Inflammatory macrophage (primary cell): ENCODE data around the gene RPA1.
A peak's percentile ranks its signal among the peaks of the same experiment; 100 is the strongest.
"Not testable (repeated sequence)": the region's sequence is repeated elsewhere in the genome, so short reads cannot be mapped to it uniquely, and the experiment has no call there.

Source experiments
- DNase-seq, 2 donors: peaks; one replicate each; pipeline ENCODE4 v3.0.0-alpha.2; 2020 to 2022

Gene RPA1

DNA sequence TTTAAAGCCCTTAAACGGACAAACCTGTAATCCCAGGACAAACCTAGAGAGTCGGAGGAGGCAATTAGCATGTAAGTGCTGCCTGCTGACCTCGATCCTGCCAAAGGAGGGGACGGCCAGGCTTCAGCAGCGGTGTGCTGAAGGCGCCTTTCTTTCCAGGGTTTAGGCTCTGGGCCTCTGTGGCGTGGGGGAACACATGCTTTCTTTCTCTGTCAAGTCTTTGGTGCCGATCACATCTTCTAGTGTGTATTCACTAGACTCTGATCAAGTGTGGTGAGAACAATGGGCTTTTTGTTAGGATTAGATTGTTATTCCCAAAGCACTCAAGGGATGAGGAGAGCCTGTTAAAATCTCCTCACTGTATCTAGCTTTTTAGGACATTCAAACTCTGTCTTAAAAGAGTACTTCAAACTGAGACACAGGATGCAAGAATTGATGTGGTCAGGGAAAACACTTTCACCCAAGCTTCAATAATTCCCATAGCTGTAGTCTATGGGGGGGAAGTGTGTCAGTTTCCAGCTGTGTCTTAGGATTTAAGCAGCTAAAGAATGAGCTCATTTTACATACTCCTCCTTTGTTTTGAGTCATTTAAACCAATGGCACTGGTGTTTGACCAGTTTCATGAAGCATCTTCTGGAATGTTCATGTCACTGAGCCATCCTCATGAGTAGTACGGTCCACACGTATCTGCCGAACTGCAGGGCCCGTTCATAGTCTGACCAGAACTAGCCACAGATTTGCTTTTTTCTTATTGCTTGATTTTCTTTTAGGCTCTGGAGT, 51.2 kb downstream of the RPA1 start:
- no peak for DNase-seq

- peak; percentile 37 to 47 for DNase-seq
Measured at GRCh38 chr17:1882836-1883235, 53.0 kb downstream of the RPA1 start.

GRCh38 chr17:1883536-1883935, 53.7 kb downstream of the RPA1 start:
- no peak for DNase-seq

DNA sequence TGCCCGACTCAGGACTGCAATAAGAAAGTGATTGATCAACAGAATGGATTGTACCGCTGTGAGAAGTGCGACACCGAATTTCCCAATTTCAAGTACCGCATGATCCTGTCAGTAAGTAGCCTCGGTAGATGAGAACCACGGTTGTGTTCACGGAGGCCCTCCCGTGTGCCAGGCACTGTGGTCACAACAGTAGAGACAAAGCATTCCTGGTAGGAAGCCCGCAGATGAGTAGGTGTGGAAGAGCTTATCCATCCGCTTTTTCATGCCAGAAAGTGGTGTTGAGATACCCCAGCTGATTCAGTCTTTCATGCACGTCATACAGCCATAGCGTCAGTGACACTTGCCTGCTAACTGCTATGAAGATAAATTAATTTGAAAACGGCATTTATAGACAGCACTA, 58.9 kb downstream of the RPA1 start:
- DNase-seq, result no peak

- no peak for DNase-seq
Measured at GRCh38 chr17:1890758-1891450, 61.1 kb downstream of the RPA1 start.

GRCh38 chr17:1894753-1895339, 65.0 kb downstream of the RPA1 start:
- DNase-seq, result no peak

GRCh38 chr17:1895479-1895878, 65.7 kb downstream of the RPA1 start:
- DNase-seq, result not testable (repeated sequence)

GRCh38 chr17:1896243-1897104, 66.7 kb downstream of the RPA1 start:
- DNase-seq, result no peak

DNA sequence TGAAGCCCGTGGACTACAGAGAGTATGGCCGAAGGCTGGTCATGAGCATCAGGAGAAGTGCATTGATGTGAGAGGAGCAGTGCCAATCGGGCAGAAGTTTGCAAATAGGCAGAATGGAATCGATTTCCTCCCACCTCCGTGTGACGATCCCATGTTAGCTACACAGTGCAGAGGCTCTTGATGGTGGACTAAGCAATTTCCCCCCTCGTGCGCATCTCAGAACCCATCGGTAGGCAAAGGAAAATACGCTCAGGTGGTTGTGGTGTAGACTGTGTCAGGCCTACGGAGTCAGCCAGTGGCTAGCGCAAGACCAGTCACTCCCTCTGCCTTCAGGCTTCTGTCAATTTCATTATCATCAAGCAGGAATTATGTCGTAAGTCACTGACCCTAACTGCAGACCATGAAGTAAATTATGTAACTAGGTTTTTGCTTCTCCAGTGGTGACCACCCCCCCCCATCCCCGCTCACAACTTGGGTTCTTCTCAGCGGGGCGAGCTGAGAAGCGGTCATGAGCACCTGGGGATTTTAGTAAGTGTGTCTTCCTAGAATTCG, 67.4 kb downstream of the RPA1 start:
- DNase-seq, result no peak

DNA sequence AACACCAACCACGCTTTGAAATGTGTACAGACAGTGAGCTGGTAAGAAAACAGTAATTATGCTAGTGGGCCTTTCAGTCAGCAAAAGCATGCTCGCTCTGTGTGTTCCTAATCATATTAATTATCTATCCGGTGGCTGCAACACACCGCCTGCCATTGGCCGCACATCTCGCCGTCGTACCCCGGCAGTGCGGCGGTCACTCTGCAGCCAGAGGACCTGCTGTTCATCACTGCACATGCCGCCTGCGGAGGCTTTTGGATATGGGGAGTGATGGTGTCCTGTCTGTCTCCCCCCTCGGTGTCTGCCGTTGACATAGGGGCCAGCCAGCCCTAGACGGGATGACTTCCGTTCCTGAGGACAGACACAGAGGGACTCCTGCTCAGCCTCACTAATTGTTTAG, 68.5 kb downstream of the RPA1 start:
- no peak for DNase-seq

- DNase-seq, result no peak
Measured at GRCh38 chr17:1898872-1899271, 69.1 kb downstream of the RPA1 start.

GRCh38 chr17:1899403-1900000, 69.7 kb downstream of the RPA1 start:
- no peak for DNase-seq

DNA sequence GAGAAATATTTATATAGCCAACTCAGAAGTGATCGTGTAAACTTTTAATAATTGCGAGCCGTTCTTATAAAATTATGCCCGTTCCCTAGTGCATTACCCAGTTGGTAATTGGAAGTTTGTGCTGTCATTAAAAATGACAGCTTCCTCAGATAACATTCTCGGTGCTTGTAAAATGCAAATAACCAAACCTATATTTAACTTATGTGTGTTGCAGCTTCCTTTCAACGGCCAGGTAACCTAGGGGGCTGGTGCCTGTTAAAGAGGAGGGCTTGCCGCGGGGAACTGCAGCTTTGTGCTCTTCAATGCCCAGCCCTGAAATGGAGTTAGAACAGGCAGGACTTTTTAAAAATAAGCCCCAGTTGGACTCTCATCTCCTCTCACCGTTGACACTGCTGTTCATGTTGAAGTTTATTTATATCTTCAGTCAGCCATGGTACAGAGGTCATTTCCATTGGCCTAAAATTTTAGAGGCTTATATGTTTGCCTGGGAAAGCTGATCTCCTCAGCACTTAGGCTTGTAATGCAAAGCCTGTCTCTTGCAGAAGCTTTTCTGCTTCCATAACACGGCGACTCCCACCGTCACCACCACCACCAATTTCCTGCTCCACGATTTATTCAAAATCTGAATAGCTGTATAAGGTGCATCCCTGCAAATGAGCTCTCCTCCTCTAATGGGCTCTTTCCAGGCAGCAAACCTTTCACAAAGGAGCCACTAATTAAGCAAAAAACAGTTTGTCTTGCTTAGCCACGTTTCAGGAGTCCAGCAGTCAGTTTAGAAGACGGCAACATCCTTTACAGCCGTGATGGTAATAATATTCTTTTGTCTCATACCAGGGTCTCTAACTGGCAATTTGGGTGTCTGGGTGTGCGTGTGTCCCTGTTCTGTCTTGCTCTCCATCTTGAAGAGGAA, 74.7 kb downstream of the RPA1 start:
- no peak for DNase-seq

DNA sequence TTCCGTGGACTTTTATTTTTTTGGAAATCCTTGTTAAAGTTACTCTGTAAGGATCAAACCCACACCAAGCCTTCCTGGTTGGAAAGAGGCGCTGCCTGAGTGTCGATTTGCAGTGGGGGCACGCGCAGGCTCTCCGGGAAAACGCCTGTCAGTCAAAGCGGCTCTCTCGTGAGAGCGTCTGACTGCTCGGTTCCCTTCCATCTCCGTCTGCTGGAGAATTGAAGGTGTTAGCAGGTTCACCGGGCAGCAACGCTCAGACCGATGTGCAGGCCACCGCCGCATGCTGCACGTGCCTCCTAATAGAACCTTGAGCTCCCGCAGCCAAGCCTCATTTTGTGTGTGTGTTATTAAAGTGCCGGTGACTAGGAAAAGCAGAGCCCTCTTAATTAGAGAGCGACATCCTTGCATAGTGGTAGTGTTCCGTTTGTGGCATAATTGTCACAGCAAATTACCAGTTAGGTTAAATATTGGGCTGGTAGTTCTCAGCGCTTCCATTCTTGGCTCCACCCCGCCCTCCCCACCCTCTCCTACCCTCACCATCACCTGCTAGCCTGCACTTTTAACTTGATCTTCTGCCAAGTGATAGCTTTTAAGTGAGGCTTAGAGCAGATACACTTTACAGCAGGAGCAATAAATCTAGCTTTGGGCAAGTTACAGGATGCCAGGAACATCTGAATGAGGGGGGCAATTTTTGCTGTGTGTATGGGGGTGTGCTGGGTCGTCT, 75.5 kb downstream of the RPA1 start:
- no peak for DNase-seq

- DNase-seq, result no peak
Measured at GRCh38 chr17:1906662-1907101, 76.9 kb downstream of the RPA1 start.

DNA sequence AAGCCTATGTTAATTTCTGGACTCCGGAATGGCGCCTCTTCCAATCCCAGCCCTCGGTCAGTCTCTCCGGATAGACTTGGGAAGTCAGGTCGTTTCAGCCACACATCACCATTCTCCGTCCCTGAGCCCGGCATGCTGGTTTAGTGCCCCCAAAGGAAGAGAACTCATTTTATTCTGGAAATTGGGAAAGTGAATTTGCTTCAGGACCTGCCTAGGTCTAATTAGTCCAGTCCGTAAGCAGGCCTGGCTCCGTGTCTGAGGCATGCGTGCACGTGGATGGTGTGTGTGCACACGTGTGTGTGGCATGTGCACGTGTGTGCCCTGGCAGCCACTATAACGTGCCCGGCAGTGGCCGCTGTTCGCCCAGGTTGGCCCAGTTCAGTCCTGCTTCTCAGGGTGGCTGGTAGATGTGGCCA, 77.4 kb downstream of the RPA1 start:
- no peak for DNase-seq

DNA sequence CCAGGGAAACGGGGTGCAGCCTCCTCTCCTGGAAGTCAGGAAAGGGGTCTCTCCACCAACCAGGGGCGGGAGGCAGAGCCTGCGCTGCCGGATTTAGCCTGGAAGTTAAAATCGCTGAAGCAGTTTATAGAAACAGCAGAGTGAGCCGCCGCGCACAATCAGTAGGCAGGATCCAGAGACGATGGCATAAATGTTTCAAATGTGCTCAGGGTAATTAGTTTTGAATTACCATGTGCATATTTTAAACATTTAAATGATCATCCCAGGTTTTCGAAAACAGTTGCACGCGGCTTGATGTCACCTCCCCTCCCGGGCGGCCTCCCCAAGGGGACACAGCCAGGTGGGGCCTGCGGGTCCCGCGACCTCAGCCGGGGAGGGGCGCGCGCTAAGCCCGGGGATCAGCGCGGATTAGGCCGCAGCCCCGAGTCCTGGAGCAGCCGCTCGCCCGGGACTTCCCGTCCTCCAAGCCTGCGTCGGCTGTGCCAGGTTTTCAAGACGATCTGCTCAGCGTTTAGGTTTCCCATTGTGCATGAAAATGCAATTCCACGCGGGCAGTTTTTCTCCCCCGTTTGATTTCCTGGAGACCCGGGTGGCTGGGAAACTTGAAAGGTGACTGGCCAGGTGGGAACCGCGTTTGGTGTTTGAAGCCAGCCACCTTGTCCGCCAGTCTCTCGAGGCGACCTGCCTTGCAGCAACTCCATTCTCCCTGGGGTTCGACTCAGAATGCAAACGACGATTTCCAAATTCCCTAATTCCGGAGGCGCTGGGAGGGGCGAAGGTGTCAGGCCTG, 78.3 kb downstream of the RPA1 start:
- DNase-seq, result peak in 1 of 2 donors; percentile 28

- DNase-seq, result peak; percentile 59 to 62
Measured at GRCh38 chr17:1908699-1909309, 79.0 kb downstream of the RPA1 start.

DNA sequence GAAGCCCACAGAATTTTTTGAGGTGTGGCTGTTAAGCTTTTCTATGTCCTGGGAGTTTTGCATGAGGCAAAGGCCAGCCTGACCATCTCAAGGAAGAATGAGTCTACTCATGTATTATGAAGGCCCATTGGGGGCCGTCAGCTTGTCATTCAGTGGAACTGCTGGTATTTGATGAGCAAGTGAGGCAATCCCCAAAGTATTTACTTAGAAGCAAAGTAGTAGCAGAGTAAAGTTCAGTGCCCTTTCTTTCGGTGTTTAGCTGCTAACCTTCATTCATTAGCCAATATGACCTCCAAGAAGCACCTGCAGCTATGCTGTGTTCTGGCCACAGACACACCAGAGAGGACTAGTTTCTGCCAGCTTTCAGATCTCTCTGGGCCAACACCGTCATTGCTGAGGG, 80.2 kb downstream of the RPA1 start:
- DNase-seq, result no peak
